ENCODE measurements around the gene CHN1. TPM values are rescaled to one million over a fixed set of nuclear protein-coding genes. Genes with fewer than 3 reads are reported as not detected.

The CHN1 gene
- total RNA-seq, 2 experiments from 2014 or later: 0.68 to 1.5 TPM

- DNase-seq: no peak
- POLR2A ChIA-PET: no interaction called here
- no peaks in the 10 kb centered on the region for H3K36me3 Mint-ChIP-seq (ENCODE audit: low read depth)
These were observed 220.3 kb downstream of the CHN1 start for GRCh38 chr2:174784909-174785308.

GRCh38 chr2:174784316-174784715 is 220.9 kb downstream of the CHN1 start:
- no peak for DNase-seq
- no peak overlapping the region for H3K27ac Mint-ChIP-seq
- ChIA-PET POLR2A (no interaction called here), CTCF (no interaction called here)
- no peaks in the 10 kb centered on the region for H3K36me3 Mint-ChIP-seq (ENCODE audit: low read depth)
- H3K9me3 Mint-ChIP-seq: no peaks in the 10 kb centered on the region
- H3K27me3 Mint-ChIP-seq: no peaks in the 10 kb centered on the region
- peaks cover 4% of the 10 kb centered on the region for H3K4me1 Mint-ChIP-seq
- no peak overlapping the region for H3K4me3 Mint-ChIP-seq

More at GRCh38 chr2:174784909-174785308, 220.3 kb downstream of the CHN1 start:
- Mint-ChIP-seq H3K4me1 (peaks cover 3% of the 10 kb centered on the region), H3K9me3 (no peaks in the 10 kb centered on the region), H3K27me3 (no peaks in the 10 kb centered on the region), H3K4me3 (no peak overlapping the region), H3K27ac (no peak overlapping the region)
- CTCF ChIA-PET: no interaction called here

GRCh38 chr2:174781996-174782395 is 223.2 kb downstream of the CHN1 start:
- DNase-seq: no peak
- H3K36me3 Mint-ChIP-seq (ENCODE audit: low read depth): no peaks in the 10 kb centered on the region
- no peak overlapping the region for H3K27ac Mint-ChIP-seq
- H3K4me1 Mint-ChIP-seq: peaks cover 22% of the 10 kb centered on the region
- H3K27me3 Mint-ChIP-seq: no peaks in the 10 kb centered on the region
- H3K4me3 Mint-ChIP-seq: no peak overlapping the region
- CTCF ChIA-PET: no interaction called here
- POLR2A ChIA-PET: no interaction called here
- H3K9me3 Mint-ChIP-seq: no peaks in the 10 kb centered on the region

GRCh38 chr2:174781298-174781697 is 223.9 kb downstream of the CHN1 start:
- Mint-ChIP-seq H3K36me3 (ENCODE audit: low read depth) (no peaks in the 10 kb centered on the region), H3K9me3 (no peaks in the 10 kb centered on the region), H3K27me3 (no peaks in the 10 kb centered on the region), H3K4me1 (peaks cover 26% of the 10 kb centered on the region), H3K27ac (no peak overlapping the region), H3K4me3 (no peak overlapping the region)
- CTCF ChIA-PET: no interaction called here
- POLR2A ChIA-PET: no interaction called here
- DNase-seq: no peak

GRCh38 chr2:174780856-174781255 is 224.3 kb downstream of the CHN1 start:
- CTCF ChIA-PET: no interaction called here
- Mint-ChIP-seq H3K4me1 (peaks cover 31% of the 10 kb centered on the region), H3K9me3 (no peaks in the 10 kb centered on the region), H3K4me3 (no peak overlapping the region), H3K27me3 (no peaks in the 10 kb centered on the region), H3K27ac (no peak overlapping the region), H3K36me3 (ENCODE audit: low read depth) (no peaks in the 10 kb centered on the region)
- POLR2A ChIA-PET: no interaction called here
- no peak for DNase-seq

GRCh38 chr2:174780191-174780840 is 224.9 kb downstream of the CHN1 start:
- Mint-ChIP-seq H3K4me1 (peaks cover 36% of the 10 kb centered on the region), H3K9me3 (no peaks in the 10 kb centered on the region), H3K36me3 (ENCODE audit: low read depth) (no peaks in the 10 kb centered on the region), H3K27ac (no peak overlapping the region), H3K4me3 (no peak overlapping the region), H3K27me3 (no peaks in the 10 kb centered on the region)
- no peak for DNase-seq
- POLR2A ChIA-PET: no interaction called here
- CTCF ChIA-PET: interaction anchor here (0.7 kb wide), 1 partner anchor 35 kb away, joined by 4 read pairs; no protein-coding TSS in a partner anchor

- Mint-ChIP-seq H3K27ac (no peak overlapping the region), H3K4me1 (peaks cover 36% of the 10 kb centered on the region), H3K9me3 (no peaks in the 10 kb centered on the region), H3K4me3 (no peak overlapping the region), H3K27me3 (no peaks in the 10 kb centered on the region), H3K36me3 (ENCODE audit: low read depth) (no peaks in the 10 kb centered on the region)
- DNase-seq: no peak
- ChIA-PET CTCF (interaction anchor here (0.7 to 6.7 kb wide), 2 partner anchors 29 to 36 kb away, joined by 4 to 37 read pairs; no protein-coding TSS in a partner anchor), POLR2A (no interaction called here)
These were observed 225.7 kb downstream of the CHN1 start for GRCh38 chr2:174779361-174779928.

GRCh38 chr2:174778085-174778981 is 226.8 kb downstream of the CHN1 start:
- peaks cover 36% of the 10 kb centered on the region for H3K4me1 Mint-ChIP-seq
- peak; percentile 80 for DNase-seq
- CTCF ChIA-PET: interaction anchor here (3.1 to 6.7 kb wide), 2 partner anchors 28 to 79 kb away, joined by 13 to 37 read pairs; no protein-coding TSS in a partner anchor
- H3K27ac Mint-ChIP-seq: peak overlapping the region; percentile 27
- POLR2A ChIA-PET: interaction anchor here (1.1 kb wide), 1 partner anchor 29 kb away, joined by 3 read pairs; no protein-coding TSS in a partner anchor
- peak overlapping the region; percentile 5 for H3K4me3 Mint-ChIP-seq
- H3K36me3 Mint-ChIP-seq (ENCODE audit: low read depth): no peaks in the 10 kb centered on the region
- H3K9me3 Mint-ChIP-seq: no peaks in the 10 kb centered on the region
- H3K27me3 Mint-ChIP-seq: no peaks in the 10 kb centered on the region

- Mint-ChIP-seq H3K4me3 (no peak overlapping the region), H3K27ac (no peak overlapping the region), H3K27me3 (no peaks in the 10 kb centered on the region), H3K4me1 (peaks cover 36% of the 10 kb centered on the region), H3K9me3 (no peaks in the 10 kb centered on the region), H3K36me3 (ENCODE audit: low read depth) (no peaks in the 10 kb centered on the region)
- no peak for DNase-seq
- POLR2A ChIA-PET: interaction anchor here (1.1 kb wide), 1 partner anchor 28 kb away, joined by 3 read pairs; no protein-coding TSS in a partner anchor
- CTCF ChIA-PET: interaction anchor here (3.1 to 6.7 kb wide), 2 partner anchors 27 to 78 kb away, joined by 13 to 37 read pairs; no protein-coding TSS in a partner anchor
These were observed 227.7 kb downstream of the CHN1 start for GRCh38 chr2:174777347-174778084.

- no peak for DNase-seq
- no peaks in the 10 kb centered on the region for H3K36me3 Mint-ChIP-seq (ENCODE audit: low read depth)
- no peak overlapping the region for H3K27ac Mint-ChIP-seq
- H3K4me1 Mint-ChIP-seq: peaks cover 36% of the 10 kb centered on the region
- no peaks in the 10 kb centered on the region for H3K9me3 Mint-ChIP-seq
- no peak overlapping the region for H3K4me3 Mint-ChIP-seq
- POLR2A ChIA-PET: no interaction called here
- CTCF ChIA-PET: interaction anchor here (0.9 to 6.7 kb wide), 4 partner anchors 12 to 83 kb away, joined by 3 to 37 read pairs (median 8); partner anchors contain the start of gene CHRNA1
- no peaks in the 10 kb centered on the region for H3K27me3 Mint-ChIP-seq
These were observed 228.5 kb downstream of the CHN1 start for GRCh38 chr2:174776675-174777074.

- H3K36me3 Mint-ChIP-seq (ENCODE audit: low read depth): no peaks in the 10 kb centered on the region
- CTCF ChIA-PET: interaction anchor here (0.6 to 6.7 kb wide), 5 partner anchors 12 to 83 kb away, joined by 3 to 37 read pairs (median 4); partner anchors contain the start of gene CHRNA1
- POLR2A ChIA-PET: no interaction called here
- no peaks in the 10 kb centered on the region for H3K27me3 Mint-ChIP-seq
- no peak overlapping the region for H3K27ac Mint-ChIP-seq
- H3K4me3 Mint-ChIP-seq: no peak overlapping the region
- H3K4me1 Mint-ChIP-seq: peaks cover 36% of the 10 kb centered on the region
- no peak for DNase-seq
- H3K9me3 Mint-ChIP-seq: no peaks in the 10 kb centered on the region
These were observed 229.0 kb downstream of the CHN1 start for GRCh38 chr2:174776223-174776622.

GRCh38 chr2:174775571-174775980 is 229.6 kb downstream of the CHN1 start:
- no peak overlapping the region for H3K27ac Mint-ChIP-seq
- H3K4me1 Mint-ChIP-seq: peaks cover 36% of the 10 kb centered on the region
- H3K36me3 Mint-ChIP-seq (ENCODE audit: low read depth): no peaks in the 10 kb centered on the region
- CTCF ChIA-PET: interaction anchor here (0.6 to 6.7 kb wide), 6 partner anchors 11 to 82 kb away, joined by 3 to 37 read pairs (median 4); partner anchors contain the start of gene CHRNA1
- no peaks in the 10 kb centered on the region for H3K27me3 Mint-ChIP-seq
- POLR2A ChIA-PET: no interaction called here
- H3K9me3 Mint-ChIP-seq: no peaks in the 10 kb centered on the region
- no peak overlapping the region for H3K4me3 Mint-ChIP-seq
- no peak for DNase-seq

Data from activated CD4-positive, alpha-beta memory T cell treated with anti-CD3 and anti-CD28 coated beads, Interleukin-2, amount 10 ng/mL, durations not matched to agents 7 days and 5 days (primary cell).